Mammary epithelial cell (primary cell): ENCODE results near the gene SMIM24.

Source experiments
- EZH2 ChIP-seq: IDR thresholded peaks from 2 replicates; pipeline ENCODE4 v1.6.1; 2012; ENCODE audit warnings: low read length, inconsistent platforms, borderline replicate concordance
- TF ChIP-seq, protein P1 (sequence below), 2 donors: IDR thresholded peaks in 1 of 2; conservative IDR thresholded peaks in 1 of 2; 2 replicates each; pipeline ENCODE4 v1.5.1; 2011 to 2012; ENCODE audit warnings: inconsistent platforms in 2 of 2, low read length in 2 of 2, mild to moderate bottlenecking in 2 of 2, control low read depth in 1 of 2, low read depth in 1 of 2; ENCODE audit not compliant: insufficient read depth in 1 of 2; ENCODE audit errors: extremely low read depth in 1 of 2

DNA sequence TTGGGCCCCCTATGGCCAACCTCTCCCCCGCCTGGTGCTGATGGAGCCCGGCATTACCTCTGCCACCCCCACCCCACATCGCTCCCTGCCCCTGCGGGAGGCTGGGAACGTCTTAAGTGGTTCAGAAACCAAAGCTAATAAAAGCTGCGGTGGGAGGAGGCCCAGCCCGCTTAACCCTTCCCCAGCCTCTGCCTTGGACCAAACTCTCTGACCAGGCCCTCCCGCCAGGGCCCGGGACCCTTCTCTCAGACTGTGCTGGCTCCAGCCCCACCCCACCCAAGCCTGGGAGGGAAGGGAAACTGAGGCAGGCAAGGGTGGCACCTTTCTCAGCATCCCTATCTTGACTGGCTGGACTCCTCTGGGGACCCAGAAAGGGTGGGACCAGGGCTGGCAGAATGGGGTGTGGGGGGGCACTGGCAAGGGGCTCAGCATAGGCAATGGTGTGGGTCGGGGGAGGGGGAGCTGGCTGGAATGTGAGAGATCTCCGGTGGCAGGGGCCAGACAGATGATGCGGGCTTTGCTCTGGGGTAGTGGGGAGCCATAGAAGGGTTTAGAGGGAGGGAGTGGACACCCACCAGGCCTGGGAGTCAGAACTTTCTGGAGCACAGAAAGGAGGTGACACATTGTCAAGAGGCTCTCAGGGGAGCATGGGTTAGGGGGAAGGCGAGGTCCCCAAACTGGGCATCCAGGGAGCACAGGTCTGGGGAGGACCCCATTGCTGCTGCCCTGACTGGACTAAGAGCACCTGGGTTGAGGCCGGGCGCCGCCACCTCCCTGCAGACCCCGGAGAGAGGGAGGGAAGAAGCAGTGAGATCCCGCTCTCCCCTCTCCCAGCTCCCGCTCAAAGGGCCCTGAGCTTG lies 21.9 kb downstream of the SMIM24 start:
- TF ChIP-seq, protein P1, sequence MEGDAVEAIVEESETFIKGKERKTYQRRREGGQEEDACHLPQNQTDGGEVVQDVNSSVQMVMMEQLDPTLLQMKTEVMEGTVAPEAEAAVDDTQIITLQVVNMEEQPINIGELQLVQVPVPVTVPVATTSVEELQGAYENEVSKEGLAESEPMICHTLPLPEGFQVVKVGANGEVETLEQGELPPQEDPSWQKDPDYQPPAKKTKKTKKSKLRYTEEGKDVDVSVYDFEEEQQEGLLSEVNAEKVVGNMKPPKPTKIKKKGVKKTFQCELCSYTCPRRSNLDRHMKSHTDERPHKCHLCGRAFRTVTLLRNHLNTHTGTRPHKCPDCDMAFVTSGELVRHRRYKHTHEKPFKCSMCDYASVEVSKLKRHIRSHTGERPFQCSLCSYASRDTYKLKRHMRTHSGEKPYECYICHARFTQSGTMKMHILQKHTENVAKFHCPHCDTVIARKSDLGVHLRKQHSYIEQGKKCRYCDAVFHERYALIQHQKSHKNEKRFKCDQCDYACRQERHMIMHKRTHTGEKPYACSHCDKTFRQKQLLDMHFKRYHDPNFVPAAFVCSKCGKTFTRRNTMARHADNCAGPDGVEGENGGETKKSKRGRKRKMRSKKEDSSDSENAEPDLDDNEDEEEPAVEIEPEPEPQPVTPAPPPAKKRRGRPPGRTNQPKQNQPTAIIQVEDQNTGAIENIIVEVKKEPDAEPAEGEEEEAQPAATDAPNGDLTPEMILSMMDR (conservative IDR thresholded peaks at IDR 0.05 in 1 of 2, IDR thresholded peaks at IDR 0.05 in 1 of 2; ENCODE audit: extremely low read depth in 1 of 2, insufficient read depth in 1 of 2, low read depth in 1 of 2, low read length in 2 of 2) = no peak
- TF ChIP-seq EZH2 = no peak
